WI38 (cell line): ENCODE results near the gene DPP10.

Experiments
- H3K4me3 ChIP-seq: 2 replicates; pipeline ENCODE4 v1.5.1; 2011; ENCODE audit warnings: low read depth, mild to moderate bottlenecking, control low read depth, low read length
- CTCF ChIP-seq: IDR thresholded peaks from 2 replicates; pipeline ENCODE4 v1.5.1; 2012; ENCODE audit warnings: low read depth, mild to moderate bottlenecking, control low read depth, low read length

Gene DPP10

DNA sequence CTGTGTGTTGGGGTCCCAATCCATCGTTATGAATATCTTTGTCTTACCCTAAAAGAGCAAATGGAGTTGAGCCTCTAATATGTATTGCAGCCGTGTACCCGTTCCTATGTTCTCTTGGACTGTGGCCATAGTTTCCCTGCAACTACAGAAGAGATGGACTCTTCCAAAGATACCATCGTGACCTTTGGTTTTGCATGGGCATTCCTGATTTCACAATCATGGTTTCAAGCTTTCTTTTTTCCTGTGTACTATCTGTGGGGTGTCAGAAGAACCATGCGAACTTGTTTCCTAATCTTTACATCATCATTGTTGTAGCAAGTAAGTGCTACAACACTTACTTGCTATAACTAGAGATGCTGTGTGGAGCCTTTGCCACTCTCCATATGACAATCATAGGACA is 1295.7 kb downstream of the DPP10 start:
- no peak overlapping the region for H3K4me3 ChIP-seq
- no peak for TF ChIP-seq CTCF

GRCh38 chr2:115739574-115739973 is 1297.1 kb downstream of the DPP10 start:
- no peak for TF ChIP-seq CTCF

GRCh38 chr2:115746151-115746550 is 1303.7 kb downstream of the DPP10 start:
- no peak for TF ChIP-seq CTCF
- H3K4me3 ChIP-seq = no peak overlapping the region

More at GRCh38 chr2:115739574-115739973, 1297.1 kb downstream of the DPP10 start:
- no peak overlapping the region for H3K4me3 ChIP-seq

DNA sequence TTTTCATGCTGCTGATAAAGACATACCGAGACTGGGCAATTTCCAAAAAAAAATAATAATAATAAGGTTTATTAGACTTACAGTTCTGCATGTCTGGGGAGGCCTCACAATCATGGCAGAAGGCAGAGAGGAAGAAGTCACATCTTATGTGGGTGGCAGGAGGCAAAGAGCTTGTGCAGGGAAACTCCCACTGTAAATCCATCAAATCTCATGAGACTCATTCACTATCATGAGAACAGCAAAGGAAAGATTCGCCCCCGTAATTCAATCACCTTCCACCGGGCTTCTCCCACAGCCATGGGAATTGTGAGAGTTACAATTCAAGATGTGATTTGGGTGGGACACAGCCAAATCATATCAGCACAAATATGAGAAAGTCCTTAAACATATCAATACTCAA is 1314.8 kb downstream of the DPP10 start:
- no peak overlapping the region for H3K4me3 ChIP-seq
- TF ChIP-seq CTCF = no peak

DNA sequence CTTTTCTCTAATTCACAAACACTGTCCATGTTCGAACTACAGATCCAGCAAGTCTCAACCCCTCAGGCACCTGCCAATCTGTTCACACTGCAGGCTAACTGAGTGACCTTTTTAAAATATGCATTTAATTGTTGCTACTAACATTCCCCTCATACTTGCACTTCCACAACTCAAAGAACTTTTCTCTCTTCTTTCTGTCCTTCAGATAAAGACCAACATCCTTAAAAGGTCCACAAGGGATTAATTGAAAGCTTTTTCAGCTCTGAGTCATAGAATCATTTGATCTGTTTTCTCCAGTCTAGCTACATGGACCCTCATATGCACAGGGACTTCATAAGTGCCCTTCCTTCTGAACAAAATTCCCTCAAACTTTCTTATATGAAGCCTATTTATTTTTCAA is 1321.2 kb downstream of the DPP10 start:
- TF ChIP-seq CTCF = no peak
- H3K4me3 ChIP-seq = no peak overlapping the region

DNA sequence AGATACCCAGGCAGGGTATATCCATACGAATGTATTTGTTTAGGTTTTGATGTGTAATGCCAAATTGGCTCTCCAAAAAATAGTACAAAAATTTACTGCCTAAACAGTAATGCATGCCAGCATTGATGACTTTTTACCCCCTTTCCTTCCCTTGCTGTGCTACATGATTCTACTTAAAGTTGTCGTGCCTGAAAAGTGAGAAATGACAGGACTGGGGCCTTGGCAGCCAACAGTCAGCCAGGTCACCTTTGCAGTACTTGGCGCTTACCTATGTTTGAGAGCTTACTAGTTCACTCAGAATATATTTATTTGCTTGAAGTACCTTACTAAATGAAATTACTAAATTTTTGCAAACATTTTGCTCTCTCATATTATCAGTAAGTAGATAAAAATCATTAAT is 1329.1 kb downstream of the DPP10 start:
- no peak overlapping the region for H3K4me3 ChIP-seq
- no peak for TF ChIP-seq CTCF

DNA sequence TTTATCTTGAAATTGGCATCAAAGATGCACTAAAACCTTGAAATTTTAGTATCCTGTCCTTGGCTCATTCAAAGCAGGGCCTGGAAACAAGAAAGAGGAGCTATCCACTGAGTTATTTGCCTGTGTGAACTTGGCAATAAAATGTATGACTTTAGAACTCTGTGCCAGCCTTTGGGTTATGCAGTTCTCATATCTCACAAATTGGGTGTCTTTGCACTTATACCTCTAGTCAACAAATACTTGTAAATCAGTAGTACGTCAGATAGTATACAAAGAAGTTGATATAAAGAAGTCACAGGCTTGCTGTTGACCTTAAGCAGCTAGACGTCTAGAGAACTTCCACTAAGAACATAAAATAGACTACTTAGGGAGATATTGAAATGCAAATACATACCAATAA is 1331.9 kb downstream of the DPP10 start:
- no peak for TF ChIP-seq CTCF
- no peak overlapping the region for H3K4me3 ChIP-seq
